Measurements from ENCODE around the gene S100P.

S100P gene

GRCh38 chr4:6742507-6742906 lies 48.8 kb downstream of the S100P start:
- DNase-seq (ENCODE audit: low read depth), result no peak
- no peak for TF ChIP-seq CTCF (IDR thresholded peaks at IDR 0.05; ENCODE audit: low read depth, low read length, missing control alignments)

GRCh38 chr4:6742989-6743388 lies 49.3 kb downstream of the S100P start:
- no peak for TF ChIP-seq CTCF (IDR thresholded peaks at IDR 0.05; ENCODE audit: low read depth, low read length, missing control alignments)
- H3K4me3 ChIP-seq (ENCODE audit: low read depth, low read length), result no peak overlapping the region
- DNase-seq (ENCODE audit: low read depth), result no peak

More at GRCh38 chr4:6742507-6742906, 48.8 kb downstream of the S100P start:
- H3K4me3 ChIP-seq (ENCODE audit: low read depth, low read length), result no peak overlapping the region

All from GM12864 (cell line).